SK-N-SH (cell line): ENCODE results near the gene FADS1. TPM values are rescaled to one million over a fixed set of nuclear protein-coding genes. Genes with fewer than 3 reads are reported as not detected.

ENCODE experiments used
- CTCF ChIA-PET: fragments of 300-600, 350-600 bp; formaldehyde crosslinking; extraction: SDS; loops from one replicate; lab custom pipeline; 2021; lab: Yijun Ruan, JAX
- POLR2A ChIA-PET: fragments of 350-600 bp; sonication (Branson Sonifier 250); formaldehyde crosslinking; extraction: SDS; loops from one replicate; lab custom pipeline; 2020; ENCODE audit warnings: antibody characterized with exemption, inconsistent platforms; lab: Yijun Ruan, JAX
- DNase-seq: peaks from one replicate; pipeline ENCODE4 v3.0.0; 2012
- H2AFZ ChIP-seq: fragments of 200-600 bp; sonication (generic); 2 replicates; pipeline ENCODE4 v1.8.1; 2016; ENCODE audit warnings: antibody characterized with exemption, mild to moderate bottlenecking, low read depth
- H3F3A ChIP-seq: fragments of 200-600 bp; sonication (generic); replicated peaks from 2 replicates; pipeline ENCODE3; 2016; ENCODE audit warnings: antibody characterized with exemption, mild to moderate bottlenecking; ENCODE audit not compliant: insufficient read depth
- H3K27ac ChIP-seq, 2 experiments: fragments of 200-500 bp in 1 of 2; fragments of 200-600 bp in 1 of 2; sonication (Bioruptor generic) in 1 of 2; sonication (generic), shearing (Covaris generic) in 1 of 2; 2 replicates each; pipeline versions ENCODE4 v1.5.1 to v1.6.1; 2014 to 2016; ENCODE audit warnings: low read depth in 2 of 2, inconsistent platforms in 1 of 2, low read length in 1 of 2, mild to moderate bottlenecking in 1 of 2, mixed read lengths in 1 of 2
- H3K27me3 ChIP-seq: fragments of 200-600 bp; sonication (generic), shearing (Covaris generic); 2 replicates; pipeline ENCODE4 v1.6.1; 2016; ENCODE audit warnings: mixed run types; ENCODE audit not compliant: insufficient read depth
- H3K36me3 ChIP-seq, 2 experiments: fragments of 200-500 bp in 1 of 2; fragments of 200-600 bp in 1 of 2; sonication (Bioruptor generic) in 1 of 2; sonication (generic) in 1 of 2; replicated peaks in 1 of 2; 2 replicates each; pipeline versions ENCODE3 to v1.5.1; 2014 to 2016; ENCODE audit warnings: low read length in 1 of 2, mild to moderate bottlenecking in 1 of 2; ENCODE audit not compliant: insufficient read depth in 2 of 2, control insufficient read depth in 1 of 2
- H3K4me1 ChIP-seq, 2 experiments: fragments of 200-500 bp in 1 of 2; fragments of 200-600 bp in 1 of 2; sonication (Bioruptor generic) in 1 of 2; sonication (generic), shearing (Covaris generic) in 1 of 2; 2 replicates each; pipeline versions ENCODE4 v1.5.1 to v1.6.1; 2014 to 2016; ENCODE audit warnings: low read depth in 1 of 2, low read length in 1 of 2, mixed run types in 1 of 2; ENCODE audit not compliant: insufficient read depth in 2 of 2, control insufficient read depth in 1 of 2
- H3K4me2 ChIP-seq: fragments of 200-600 bp; sonication (generic), shearing (Covaris generic); 2 replicates; pipeline ENCODE4 v1.6.1; 2017; ENCODE audit warnings: mixed run types
- H3K4me3 ChIP-seq, 2 experiments: fragments of 200-500 bp in 1 of 2; fragments of 200-600 bp in 1 of 2; sonication (Bioruptor generic) in 1 of 2; sonication (generic), shearing (Covaris generic) in 1 of 2; 2 replicates each; pipeline versions ENCODE4 v1.5.1 to v1.8.1; 2014 to 2016; ENCODE audit warnings: low read depth in 2 of 2, inconsistent platforms in 1 of 2, low read length in 1 of 2, mild to moderate bottlenecking in 1 of 2, mixed read lengths in 1 of 2, moderate library complexity in 1 of 2
- H3K79me2 ChIP-seq: fragments of 200-600 bp; sonication (generic); 2 replicates; pipeline ENCODE4 v1.8.1; 2017; ENCODE audit warnings: mild to moderate bottlenecking; ENCODE audit not compliant: insufficient read depth
- H3K9ac ChIP-seq: fragments of 200-600 bp; sonication (generic); 2 replicates; pipeline ENCODE4 v1.6.1; 2017; ENCODE audit warnings: mixed run types
- H3K9me2 ChIP-seq: fragments of 200-600 bp; sonication (generic); 2 replicates; pipeline ENCODE4 v1.6.1; 2017; ENCODE audit warnings: mixed run types
- H3K9me3 ChIP-seq: fragments of 200-600 bp; sonication (generic); 2 replicates; pipeline ENCODE4 v1.6.1; 2017; ENCODE audit warnings: mixed run types, mild to moderate bottlenecking, moderate library complexity
- H4K20me1 ChIP-seq: fragments of 200-600 bp; sonication (generic); 2 replicates; pipeline ENCODE4 v1.6.1; 2017; ENCODE audit warnings: mild to moderate bottlenecking, mixed run types; ENCODE audit not compliant: insufficient read depth
- JUND ChIP-seq: IDR thresholded peaks from 2 replicates; pipeline ENCODE4 v1.4.0; 2012
- MEF2A ChIP-seq: IDR thresholded peaks from 2 replicates; pipeline ENCODE4 v1.4.0; 2012; ENCODE audit warnings: low read depth, borderline replicate concordance
- MXI1 ChIP-seq: IDR thresholded peaks from 2 replicates; pipeline ENCODE4 v1.6.1; 2012; ENCODE audit warnings: mild to moderate bottlenecking, low read depth, low read length, improper control_type of control experiment
- NFIC ChIP-seq: IDR thresholded peaks from 2 replicates; pipeline ENCODE4 v1.4.0; 2012; ENCODE audit warnings: borderline replicate concordance
- NRF1 ChIP-seq: IDR thresholded peaks from 2 replicates; pipeline ENCODE4 v1.6.1; 2012; ENCODE audit warnings: low read depth, mild to moderate bottlenecking, low read length
- PBX3 ChIP-seq: IDR thresholded peaks from 2 replicates; pipeline ENCODE4; 2012
- POLR2AphosphoS5 ChIP-seq: IDR thresholded peaks from 2 replicates; pipeline ENCODE4 v1.6.1; 2012; ENCODE audit warnings: low read depth, low read length
- RAD21 ChIP-seq: IDR thresholded peaks from 2 replicates; pipeline ENCODE4 v1.6.1; 2012; ENCODE audit warnings: mild to moderate bottlenecking, low read length
- RCOR1 ChIP-seq: fragments of 150-350 bp; IDR thresholded peaks from 2 replicates; pipeline ENCODE4 v1.6.1; 2017; ENCODE audit warnings: antibody characterized with exemption, low read length
- RFX5 ChIP-seq: IDR thresholded peaks from 2 replicates; pipeline ENCODE4 v1.6.1; 2012; ENCODE audit warnings: mild to moderate bottlenecking, improper control_type of control experiment, low read length
- SIN3A ChIP-seq: IDR thresholded peaks from 2 replicates; pipeline ENCODE4 v1.6.1; 2012; ENCODE audit warnings: low read depth, mild to moderate bottlenecking, low read length, moderate library complexity, borderline replicate concordance
- SMC3 ChIP-seq: IDR thresholded peaks from 2 replicates; pipeline ENCODE4 v1.6.1; 2012; ENCODE audit warnings: low read depth, low read length, improper control_type of control experiment
- TAF1 ChIP-seq: IDR thresholded peaks from 2 replicates; pipeline ENCODE4 v1.6.1; 2012; ENCODE audit warnings: low read depth, mild to moderate bottlenecking, low read length, moderate library complexity, borderline replicate concordance
- ZBTB33 ChIP-seq: IDR thresholded peaks from 2 replicates; pipeline ENCODE4 v1.4.0; 2012; ENCODE audit warnings: low read depth, borderline replicate concordance
- WGBS: methylation state at CpG from one replicate; pipeline ENCODE4 v1.1.6; 2017; ENCODE audit warnings: low lambda C conversion rate; 5-methylcytosine and 5-hydroxymethylcytosine counted together
- polyA plus RNA-seq, 3 experiments: library from polyadenylated mRNA; depleted of rRNA; stranded (reverse); fragments of >200 nt; gene quantifications; 2 replicates each; pipeline ENCODE4 v1.2.3, GENCODE V29; 2012
- TF ChIP-seq, protein P1 (sequence below): fragments of 150-350 bp; IDR thresholded peaks from 2 replicates; pipeline ENCODE4 v1.6.1; 2017; ENCODE audit warnings: antibody characterized with exemption, low read length, low read depth, borderline replicate concordance
- TF ChIP-seq, protein P2 (sequence below): IDR thresholded peaks from 2 replicates; pipeline ENCODE4 v1.4.0; 2012; ENCODE audit warnings: low read depth
- TF ChIP-seq, protein P3 (sequence below): IDR thresholded peaks from 2 replicates; pipeline ENCODE4 v1.6.1; 2012; ENCODE audit warnings: mild to moderate bottlenecking, low read depth, low read length, moderate library complexity
- TF ChIP-seq, protein P4 (sequence below): fragments of 150-350 bp; IDR thresholded peaks from 2 replicates; pipeline ENCODE4 v1.6.1; 2016; ENCODE audit warnings: mild to moderate bottlenecking, low read depth, low read length

The FADS1 gene
- polyA plus RNA-seq, 1 of the 3 experiments (the other 2 are of a cell fraction): 20.6 TPM

GRCh38 chr11:61810671-61811175 is 6.1 kb downstream of the FADS1 start:
- TF ChIP-seq JUND (no peak), RFX5 (no peak), SIN3A (no peak), SMC3 (no peak), POLR2AphosphoS5 (no peak), PBX3 (no peak), MXI1 (no peak), NRF1 (no peak), ZBTB33 (no peak), RCOR1 (no peak), TAF1 (no peak), RAD21 (no peak), NFIC (no peak), MEF2A (no peak)
- TF ChIP-seq, protein P1, sequence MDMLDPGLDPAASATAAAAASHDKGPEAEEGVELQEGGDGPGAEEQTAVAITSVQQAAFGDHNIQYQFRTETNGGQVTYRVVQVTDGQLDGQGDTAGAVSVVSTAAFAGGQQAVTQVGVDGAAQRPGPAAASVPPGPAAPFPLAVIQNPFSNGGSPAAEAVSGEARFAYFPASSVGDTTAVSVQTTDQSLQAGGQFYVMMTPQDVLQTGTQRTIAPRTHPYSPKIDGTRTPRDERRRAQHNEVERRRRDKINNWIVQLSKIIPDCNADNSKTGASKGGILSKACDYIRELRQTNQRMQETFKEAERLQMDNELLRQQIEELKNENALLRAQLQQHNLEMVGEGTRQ: no peak
- TF ChIP-seq, protein P2, sequence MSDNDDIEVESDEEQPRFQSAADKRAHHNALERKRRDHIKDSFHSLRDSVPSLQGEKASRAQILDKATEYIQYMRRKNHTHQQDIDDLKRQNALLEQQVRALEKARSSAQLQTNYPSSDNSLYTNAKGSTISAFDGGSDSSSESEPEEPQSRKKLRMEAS: no peak
- TF ChIP-seq, protein P3, sequence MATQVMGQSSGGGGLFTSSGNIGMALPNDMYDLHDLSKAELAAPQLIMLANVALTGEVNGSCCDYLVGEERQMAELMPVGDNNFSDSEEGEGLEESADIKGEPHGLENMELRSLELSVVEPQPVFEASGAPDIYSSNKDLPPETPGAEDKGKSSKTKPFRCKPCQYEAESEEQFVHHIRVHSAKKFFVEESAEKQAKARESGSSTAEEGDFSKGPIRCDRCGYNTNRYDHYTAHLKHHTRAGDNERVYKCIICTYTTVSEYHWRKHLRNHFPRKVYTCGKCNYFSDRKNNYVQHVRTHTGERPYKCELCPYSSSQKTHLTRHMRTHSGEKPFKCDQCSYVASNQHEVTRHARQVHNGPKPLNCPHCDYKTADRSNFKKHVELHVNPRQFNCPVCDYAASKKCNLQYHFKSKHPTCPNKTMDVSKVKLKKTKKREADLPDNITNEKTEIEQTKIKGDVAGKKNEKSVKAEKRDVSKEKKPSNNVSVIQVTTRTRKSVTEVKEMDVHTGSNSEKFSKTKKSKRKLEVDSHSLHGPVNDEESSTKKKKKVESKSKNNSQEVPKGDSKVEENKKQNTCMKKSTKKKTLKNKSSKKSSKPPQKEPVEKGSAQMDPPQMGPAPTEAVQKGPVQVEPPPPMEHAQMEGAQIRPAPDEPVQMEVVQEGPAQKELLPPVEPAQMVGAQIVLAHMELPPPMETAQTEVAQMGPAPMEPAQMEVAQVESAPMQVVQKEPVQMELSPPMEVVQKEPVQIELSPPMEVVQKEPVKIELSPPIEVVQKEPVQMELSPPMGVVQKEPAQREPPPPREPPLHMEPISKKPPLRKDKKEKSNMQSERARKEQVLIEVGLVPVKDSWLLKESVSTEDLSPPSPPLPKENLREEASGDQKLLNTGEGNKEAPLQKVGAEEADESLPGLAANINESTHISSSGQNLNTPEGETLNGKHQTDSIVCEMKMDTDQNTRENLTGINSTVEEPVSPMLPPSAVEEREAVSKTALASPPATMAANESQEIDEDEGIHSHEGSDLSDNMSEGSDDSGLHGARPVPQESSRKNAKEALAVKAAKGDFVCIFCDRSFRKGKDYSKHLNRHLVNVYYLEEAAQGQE: no peak
- TF ChIP-seq, protein P4, sequence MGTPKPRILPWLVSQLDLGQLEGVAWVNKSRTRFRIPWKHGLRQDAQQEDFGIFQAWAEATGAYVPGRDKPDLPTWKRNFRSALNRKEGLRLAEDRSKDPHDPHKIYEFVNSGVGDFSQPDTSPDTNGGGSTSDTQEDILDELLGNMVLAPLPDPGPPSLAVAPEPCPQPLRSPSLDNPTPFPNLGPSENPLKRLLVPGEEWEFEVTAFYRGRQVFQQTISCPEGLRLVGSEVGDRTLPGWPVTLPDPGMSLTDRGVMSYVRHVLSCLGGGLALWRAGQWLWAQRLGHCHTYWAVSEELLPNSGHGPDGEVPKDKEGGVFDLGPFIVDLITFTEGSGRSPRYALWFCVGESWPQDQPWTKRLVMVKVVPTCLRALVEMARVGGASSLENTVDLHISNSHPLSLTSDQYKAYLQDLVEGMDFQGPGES: no peak
- Histone ChIP-seq H3K79me2 (peaks cover 10% of the 10 kb centered on the region; the same call in 1 of the 2 replicates), H4K20me1 (no peaks in the 10 kb centered on the region), H3F3A (peaks cover 10% of the 10 kb centered on the region), H3K27me3 (no peaks in the 10 kb centered on the region), H3K9me2 (no peaks in the 10 kb centered on the region), H2AFZ (no peak overlapping the region), H3K36me3 (peaks cover 12 to 51% of the 10 kb centered on the region in 2 experiments), H3K9me3 (no peaks in the 10 kb centered on the region), H3K4me1 (peaks cover 0 to 8% of the 10 kb centered on the region in 2 experiments; a peak in 1 of 4 replicates), H3K9ac (no peak overlapping the region), H3K27ac (no peak overlapping the region), H3K4me3 (no peak overlapping the region), H3K4me2 (no peak overlapping the region)
- no peak for DNase-seq
- ChIA-PET POLR2A (no interaction called here), CTCF (interaction anchor here (1.0 to 10.5 kb wide), 3 partner anchors 16 to 297 kb away, joined by 5 to 149 read pairs (median 12); partner anchors contain the start of genes FEN1 and TMEM258)
- 97% methylated on average over 8 of the region's 8 CpGs for WGBS
